ENCODE results near the gene DGKQ. TPM values are rescaled to one million over a fixed set of nuclear protein-coding genes. Genes with fewer than 3 reads are reported as not detected.

Gene DGKQ
- total and polyA plus RNA-seq, 2 donors (not counting 3 experiments of a cell fraction or from before 2014, with no cell fraction given) = 15.8 to 20.2 TPM

- CTCF ChIA-PET = no interaction called here
- peaks cover 0 to 22% of the 10 kb centered on the region in 2 experiments for H3K36me3 ChIP-seq (ENCODE audit: control insufficient read depth in 2 of 2, extremely low read depth in 1 of 2, insufficient read depth in 2 of 2, low read length in 2 of 2)
- TF ChIP-seq EZH2 (IDR thresholded peaks at IDR 0.05; ENCODE audit: borderline replicate concordance, low read depth, low read length, severe bottlenecking) (no peak), MAX (IDR thresholded peaks at IDR 0.05; ENCODE audit: insufficient read depth, insufficient read length) (no peak), FOS (IDR thresholded peaks at IDR 0.05; ENCODE audit: borderline replicate concordance, insufficient read depth, low read length) (no peak), JUN (IDR thresholded peaks at IDR 0.05; ENCODE audit: borderline replicate concordance, insufficient read depth, insufficient read length, low read depth) (no peak), POLR2A (IDR thresholded peaks at IDR 0.05; ENCODE audit: low read depth, low read length) (no peak), MYC (IDR thresholded peaks at IDR 0.05; ENCODE audit: low read depth, low read length) (no peak), GATA2 (IDR thresholded peaks at IDR 0.05; ENCODE audit: insufficient read depth, insufficient read length, low read depth, low read length) (no peak), POLR2AphosphoS5 (IDR thresholded peaks at IDR 0.05; ENCODE audit: insufficient read depth, low read depth, low read length) (no peak)
- TF ChIP-seq, protein P1, sequence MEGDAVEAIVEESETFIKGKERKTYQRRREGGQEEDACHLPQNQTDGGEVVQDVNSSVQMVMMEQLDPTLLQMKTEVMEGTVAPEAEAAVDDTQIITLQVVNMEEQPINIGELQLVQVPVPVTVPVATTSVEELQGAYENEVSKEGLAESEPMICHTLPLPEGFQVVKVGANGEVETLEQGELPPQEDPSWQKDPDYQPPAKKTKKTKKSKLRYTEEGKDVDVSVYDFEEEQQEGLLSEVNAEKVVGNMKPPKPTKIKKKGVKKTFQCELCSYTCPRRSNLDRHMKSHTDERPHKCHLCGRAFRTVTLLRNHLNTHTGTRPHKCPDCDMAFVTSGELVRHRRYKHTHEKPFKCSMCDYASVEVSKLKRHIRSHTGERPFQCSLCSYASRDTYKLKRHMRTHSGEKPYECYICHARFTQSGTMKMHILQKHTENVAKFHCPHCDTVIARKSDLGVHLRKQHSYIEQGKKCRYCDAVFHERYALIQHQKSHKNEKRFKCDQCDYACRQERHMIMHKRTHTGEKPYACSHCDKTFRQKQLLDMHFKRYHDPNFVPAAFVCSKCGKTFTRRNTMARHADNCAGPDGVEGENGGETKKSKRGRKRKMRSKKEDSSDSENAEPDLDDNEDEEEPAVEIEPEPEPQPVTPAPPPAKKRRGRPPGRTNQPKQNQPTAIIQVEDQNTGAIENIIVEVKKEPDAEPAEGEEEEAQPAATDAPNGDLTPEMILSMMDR (IDR thresholded peaks at IDR 0.05; ENCODE audit: extremely low read depth in 1 of 2, insufficient read depth in 1 of 2, low read depth in 1 of 2, low read length in 2 of 2) = no peak
Measured at GRCh38 chr4:960636-961350, 12.6 kb downstream of the DGKQ start.

More at GRCh38 chr4:960636-961350, 12.6 kb downstream of the DGKQ start:
- H3K27me3 ChIP-seq (ENCODE audit: control insufficient read depth in 2 of 2, insufficient read depth in 2 of 2, low read length in 2 of 2) = no peaks in the 10 kb centered on the region
- H3K9ac ChIP-seq (replicated peaks; ENCODE audit: extremely low read depth, insufficient read depth, low read length) = no peak overlapping the region
- POLR2A ChIA-PET = no interaction called here
- H3K4me2 ChIP-seq (ENCODE audit: insufficient read depth, low read length) = no peak overlapping the region
- H3K79me2 ChIP-seq (ENCODE audit: control insufficient read depth, insufficient read depth, low read length) = no peaks in the 10 kb centered on the region
- no peak overlapping the region for H3K4me3 ChIP-seq (replicated peaks in 1 of 3; ENCODE audit: insufficient read depth in 1 of 3, low read depth in 1 of 3, low read length in 3 of 3)
- DNase-seq (ENCODE audit: low read depth, low spot score) = no peak
- H3K9me1 ChIP-seq (replicated peaks; ENCODE audit: control insufficient read depth, extremely low read depth, insufficient read depth, low read length) = no peaks in the 10 kb centered on the region
- FAIRE-seq = no peak
- H2AFZ ChIP-seq (ENCODE audit: low read depth, low read length) = no peak overlapping the region
- dilution Hi-C loops (cut with MboI; ENCODE audit: extremely low pct_ligation_motif_present, low sequenced_read_pairs) = no loop called here
- intact Hi-C loops (cut with micrococcal nuclease) = no loop called here
- no peak overlapping the region for H3K27ac ChIP-seq (ENCODE audit: insufficient read depth, low read depth, low read length)
- no TSS peak for BruUV-seq (replicated peaks)
- H3K9me3 ChIP-seq (replicated peaks; ENCODE audit: control insufficient read depth, insufficient read depth, low read length) = no peaks in the 10 kb centered on the region
- no peaks in the 10 kb centered on the region for H3K4me1 ChIP-seq (ENCODE audit: control insufficient read depth, extremely low read depth, insufficient read depth, low read length)
- no peaks in the 10 kb centered on the region for H4K20me1 ChIP-seq (replicated peaks; ENCODE audit: control insufficient read depth, extremely low read depth, insufficient read depth, low read length)

Measured in endothelial cell of umbilical vein (primary cell).